Osteoblast (primary cell): Measurements from ENCODE around the gene EVI5. TPM values are rescaled to one million over a fixed set of nuclear protein-coding genes. Genes with fewer than 3 reads are reported as not detected.

ENCODE experiments used
- DNase-seq: peaks from one replicate; pipeline ENCODE4 v3.0.0; 2011; ENCODE audit warnings: low spot score, mixed read lengths; ENCODE audit not compliant: insufficient read length; ENCODE audit errors: missing footprints
- H2AFZ ChIP-seq: 2 replicates; pipeline ENCODE4 v1.6.0; 2011; ENCODE audit warnings: mild to moderate bottlenecking, low read length
- H3K27ac ChIP-seq: 2 replicates; pipeline ENCODE4 v1.5.1; 2011; ENCODE audit warnings: mild to moderate bottlenecking, low read depth, low read length, moderate library complexity
- H3K27me3 ChIP-seq: 2 replicates; pipeline ENCODE4 v1.6.0; 2012; ENCODE audit warnings: mild to moderate bottlenecking, control low read depth, inconsistent platforms, low read length, moderate library complexity; ENCODE audit not compliant: insufficient read depth
- H3K36me3 ChIP-seq: 2 replicates; pipeline ENCODE4 v1.5.1; 2011; ENCODE audit warnings: mild to moderate bottlenecking, low read length, control low read depth, moderate library complexity; ENCODE audit not compliant: insufficient read depth
- H3K4me1 ChIP-seq: 2 replicates; pipeline ENCODE4 v1.5.1; 2011; ENCODE audit warnings: mild to moderate bottlenecking, low read length, control low read depth, moderate library complexity; ENCODE audit not compliant: insufficient read depth
- H3K4me2 ChIP-seq: 2 replicates; pipeline ENCODE4 v1.6.0; 2011; ENCODE audit warnings: mild to moderate bottlenecking, low read length; ENCODE audit not compliant: insufficient read depth
- H3K4me3 ChIP-seq: fragments of 200-600 bp; sonication (generic); 3 replicates; pipeline ENCODE4 v1.5.1; 2012; ENCODE audit warnings: mild to moderate bottlenecking, low read length, inconsistent platforms; ENCODE audit not compliant: insufficient read depth
- H3K79me2 ChIP-seq: 2 replicates; pipeline ENCODE4 v1.6.0; 2012; ENCODE audit warnings: mild to moderate bottlenecking, low read length, control low read depth, inconsistent platforms; ENCODE audit not compliant: insufficient read depth
- H3K9me3 ChIP-seq: 2 replicates; pipeline ENCODE4 v1.5.1; 2011; ENCODE audit warnings: low read depth, low read length, control low read depth
- H4K20me1 ChIP-seq: 2 replicates; pipeline ENCODE4 v1.6.0; 2012; ENCODE audit warnings: mild to moderate bottlenecking, low read length, control low read depth; ENCODE audit not compliant: insufficient read depth
- total RNA-seq: library from RNA; depleted of rRNA; stranded (reverse); fragments of >200 nt; gene quantifications from 2 replicates; pipeline ENCODE4 v1.2.3, GENCODE V29; 2012
- TF ChIP-seq, protein P1 (sequence below): IDR thresholded peaks from 2 replicates; pipeline ENCODE4 v1.5.1; 2011; ENCODE audit warnings: mild to moderate bottlenecking, low read depth, low read length, moderate library complexity; ENCODE audit errors: extremely low read depth

The EVI5 gene
- total RNA-seq, 1 donor, result 51.8 TPM

DNA sequence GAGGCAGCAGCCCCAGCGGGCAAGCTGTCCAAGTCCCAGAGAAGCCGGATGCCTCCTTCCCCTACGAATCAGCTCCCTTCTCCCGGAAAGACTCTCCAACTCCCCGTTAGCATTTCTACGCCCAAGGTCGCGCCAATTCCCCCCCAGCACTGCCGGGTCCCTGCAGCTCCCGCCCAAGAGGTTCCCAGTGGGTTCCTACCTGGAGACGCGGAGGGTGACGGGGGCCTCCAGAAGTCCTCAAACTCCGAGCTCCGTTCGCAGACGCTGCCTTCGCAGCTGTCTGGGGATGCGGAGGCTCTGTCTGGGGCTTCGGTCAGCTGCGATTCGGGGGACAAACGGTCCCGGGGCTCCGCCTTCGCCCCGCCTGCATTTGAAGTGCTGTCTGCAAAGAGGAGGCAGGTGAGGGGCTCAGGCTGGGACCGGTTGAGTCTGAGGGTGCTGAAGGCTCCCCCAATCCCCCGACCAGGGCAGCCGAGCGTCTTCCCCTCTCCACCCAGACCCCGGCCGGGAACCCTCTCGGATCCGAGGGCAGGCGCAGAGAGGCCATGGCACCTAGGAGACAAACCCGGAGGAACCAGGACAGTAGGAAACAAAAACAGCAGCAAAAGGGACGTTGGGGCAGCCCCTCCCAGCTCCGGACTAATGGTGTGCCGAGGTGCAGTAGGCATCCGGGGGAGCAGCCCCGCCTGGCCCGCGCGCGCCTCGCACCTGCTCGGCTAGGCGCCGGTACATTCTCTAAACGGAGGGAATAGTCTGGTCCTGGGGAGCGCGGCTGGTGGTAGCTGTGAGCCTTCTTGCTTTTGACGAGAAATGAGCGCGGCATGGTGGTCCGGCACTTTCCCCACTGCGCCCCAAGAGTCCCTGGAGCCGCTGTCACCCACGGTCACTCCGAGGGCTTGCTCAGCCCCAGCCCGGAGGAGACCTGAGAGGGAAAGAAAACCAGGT lies 302.0 kb downstream of the EVI5 start:
- Histone ChIP-seq H3K4me2 (peak overlapping the region; percentile 58), H3K27me3 (peaks cover 97% of the 10 kb centered on the region), H3K4me1 (peaks cover 21% of the 10 kb centered on the region), H3K36me3 (no peaks in the 10 kb centered on the region), H3K27ac (no peak overlapping the region), H3K9me3 (no peaks in the 10 kb centered on the region), H3K79me2 (no peaks in the 10 kb centered on the region), H4K20me1 (peaks cover 13% of the 10 kb centered on the region), H2AFZ (no peak overlapping the region), H3K4me3 (no peak overlapping the region)
- DNase-seq, result peak; percentile 88
- TF ChIP-seq, protein P1, sequence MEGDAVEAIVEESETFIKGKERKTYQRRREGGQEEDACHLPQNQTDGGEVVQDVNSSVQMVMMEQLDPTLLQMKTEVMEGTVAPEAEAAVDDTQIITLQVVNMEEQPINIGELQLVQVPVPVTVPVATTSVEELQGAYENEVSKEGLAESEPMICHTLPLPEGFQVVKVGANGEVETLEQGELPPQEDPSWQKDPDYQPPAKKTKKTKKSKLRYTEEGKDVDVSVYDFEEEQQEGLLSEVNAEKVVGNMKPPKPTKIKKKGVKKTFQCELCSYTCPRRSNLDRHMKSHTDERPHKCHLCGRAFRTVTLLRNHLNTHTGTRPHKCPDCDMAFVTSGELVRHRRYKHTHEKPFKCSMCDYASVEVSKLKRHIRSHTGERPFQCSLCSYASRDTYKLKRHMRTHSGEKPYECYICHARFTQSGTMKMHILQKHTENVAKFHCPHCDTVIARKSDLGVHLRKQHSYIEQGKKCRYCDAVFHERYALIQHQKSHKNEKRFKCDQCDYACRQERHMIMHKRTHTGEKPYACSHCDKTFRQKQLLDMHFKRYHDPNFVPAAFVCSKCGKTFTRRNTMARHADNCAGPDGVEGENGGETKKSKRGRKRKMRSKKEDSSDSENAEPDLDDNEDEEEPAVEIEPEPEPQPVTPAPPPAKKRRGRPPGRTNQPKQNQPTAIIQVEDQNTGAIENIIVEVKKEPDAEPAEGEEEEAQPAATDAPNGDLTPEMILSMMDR, result no peak

DNA sequence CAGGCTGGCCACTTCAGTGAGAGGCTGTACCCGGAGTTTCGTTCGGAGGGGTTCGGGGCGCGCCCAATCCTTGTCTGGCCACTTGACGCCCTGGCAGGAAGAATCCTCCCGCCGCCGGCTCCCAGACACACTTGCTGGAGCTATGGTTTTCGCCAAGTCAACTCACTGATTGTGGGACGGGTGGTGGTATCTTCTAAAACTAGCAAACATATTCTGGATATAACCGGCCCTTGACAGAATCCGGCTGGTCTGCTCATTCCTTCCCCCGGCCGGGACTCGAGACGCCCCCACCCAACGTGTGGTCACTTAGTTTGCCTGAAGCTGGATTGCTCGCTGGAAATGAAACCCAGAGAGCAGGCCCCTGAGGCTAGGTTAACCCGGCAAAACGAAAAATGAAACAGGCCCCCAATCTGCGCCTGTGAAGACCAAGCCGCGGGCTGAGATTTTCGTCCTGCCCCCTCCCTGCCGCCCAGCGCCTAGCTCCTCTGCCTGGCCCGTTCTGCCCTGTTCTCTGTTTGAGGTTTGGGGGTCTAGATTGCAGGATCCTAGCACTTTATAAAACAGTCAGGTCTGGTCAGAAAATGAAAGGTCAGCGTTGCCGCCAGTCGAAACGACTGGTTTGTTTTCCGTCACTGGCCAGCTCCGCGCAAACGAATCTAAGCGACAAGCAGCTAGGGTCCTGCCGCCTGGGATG lies 302.8 kb downstream of the EVI5 start:
- Histone ChIP-seq H3K4me2 (peak overlapping the region; percentile 58), H3K9me3 (no peaks in the 10 kb centered on the region), H3K4me3 (peak overlapping the region; percentile 19), H3K27ac (no peak overlapping the region), H3K36me3 (no peaks in the 10 kb centered on the region), H3K27me3 (peaks cover 96% of the 10 kb centered on the region), H2AFZ (no peak overlapping the region), H3K4me1 (peaks cover 21% of the 10 kb centered on the region), H3K79me2 (no peaks in the 10 kb centered on the region), H4K20me1 (peaks cover 13% of the 10 kb centered on the region)
- peak; percentile 91 for DNase-seq
- TF ChIP-seq, protein P1, result no peak

DNA sequence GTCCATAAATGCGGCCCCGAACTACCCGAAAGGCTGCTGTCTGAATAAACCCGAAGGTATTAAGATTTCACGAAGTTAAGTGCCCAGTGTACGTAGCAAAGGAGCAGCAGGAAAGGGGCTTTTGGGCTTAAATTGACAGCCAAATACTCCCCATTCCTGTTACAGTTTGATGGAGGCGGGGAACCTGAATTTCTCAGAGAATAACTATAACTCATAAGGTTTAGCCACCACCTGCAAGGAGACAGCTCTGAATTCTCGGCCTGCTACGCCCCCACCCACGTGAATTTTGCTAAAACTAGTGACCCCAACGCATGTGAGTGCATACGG lies 303.3 kb downstream of the EVI5 start:
- Histone ChIP-seq H3K9me3 (no peaks in the 10 kb centered on the region), H3K4me3 (no peak overlapping the region), H4K20me1 (peaks cover 13% of the 10 kb centered on the region), H3K4me2 (no peak overlapping the region), H3K36me3 (no peaks in the 10 kb centered on the region), H3K27me3 (peaks cover 95% of the 10 kb centered on the region), H3K4me1 (peaks cover 21% of the 10 kb centered on the region), H2AFZ (no peak overlapping the region), H3K79me2 (no peaks in the 10 kb centered on the region), H3K27ac (no peak overlapping the region)
- no peak for DNase-seq
- TF ChIP-seq, protein P1, result no peak
